C4-2B (cell line): ENCODE measurements around the gene SLC39A8.

Experiments used
- H3K27ac ChIP-seq: fragments of 450-650 bp; 2 replicates; pipeline ENCODE4 v1.5.1; 2017
- ZFX ChIP-seq: fragments of 450-650 bp; IDR thresholded peaks from 2 replicates; pipeline ENCODE4 v1.6.1; 2017
- TF ChIP-seq, protein P1 (sequence below): fragments of 450-650 bp; conservative IDR thresholded peaks from 2 replicates; pipeline ENCODE4 v1.5.1; 2017; ENCODE audit warnings: mild to moderate bottlenecking

Gene SLC39A8

GRCh38 chr4:102339018-102339417 lies 6.3 kb downstream of the SLC39A8 start:
- H3K27ac ChIP-seq, result no peak overlapping the region
- no peak for TF ChIP-seq ZFX
- TF ChIP-seq, protein P1, sequence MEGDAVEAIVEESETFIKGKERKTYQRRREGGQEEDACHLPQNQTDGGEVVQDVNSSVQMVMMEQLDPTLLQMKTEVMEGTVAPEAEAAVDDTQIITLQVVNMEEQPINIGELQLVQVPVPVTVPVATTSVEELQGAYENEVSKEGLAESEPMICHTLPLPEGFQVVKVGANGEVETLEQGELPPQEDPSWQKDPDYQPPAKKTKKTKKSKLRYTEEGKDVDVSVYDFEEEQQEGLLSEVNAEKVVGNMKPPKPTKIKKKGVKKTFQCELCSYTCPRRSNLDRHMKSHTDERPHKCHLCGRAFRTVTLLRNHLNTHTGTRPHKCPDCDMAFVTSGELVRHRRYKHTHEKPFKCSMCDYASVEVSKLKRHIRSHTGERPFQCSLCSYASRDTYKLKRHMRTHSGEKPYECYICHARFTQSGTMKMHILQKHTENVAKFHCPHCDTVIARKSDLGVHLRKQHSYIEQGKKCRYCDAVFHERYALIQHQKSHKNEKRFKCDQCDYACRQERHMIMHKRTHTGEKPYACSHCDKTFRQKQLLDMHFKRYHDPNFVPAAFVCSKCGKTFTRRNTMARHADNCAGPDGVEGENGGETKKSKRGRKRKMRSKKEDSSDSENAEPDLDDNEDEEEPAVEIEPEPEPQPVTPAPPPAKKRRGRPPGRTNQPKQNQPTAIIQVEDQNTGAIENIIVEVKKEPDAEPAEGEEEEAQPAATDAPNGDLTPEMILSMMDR, result no peak

GRCh38 chr4:102338405-102338804 lies 6.9 kb downstream of the SLC39A8 start:
- TF ChIP-seq, protein P1, result no peak
- TF ChIP-seq ZFX, result no peak
- H3K27ac ChIP-seq, result no peak overlapping the region

DNA sequence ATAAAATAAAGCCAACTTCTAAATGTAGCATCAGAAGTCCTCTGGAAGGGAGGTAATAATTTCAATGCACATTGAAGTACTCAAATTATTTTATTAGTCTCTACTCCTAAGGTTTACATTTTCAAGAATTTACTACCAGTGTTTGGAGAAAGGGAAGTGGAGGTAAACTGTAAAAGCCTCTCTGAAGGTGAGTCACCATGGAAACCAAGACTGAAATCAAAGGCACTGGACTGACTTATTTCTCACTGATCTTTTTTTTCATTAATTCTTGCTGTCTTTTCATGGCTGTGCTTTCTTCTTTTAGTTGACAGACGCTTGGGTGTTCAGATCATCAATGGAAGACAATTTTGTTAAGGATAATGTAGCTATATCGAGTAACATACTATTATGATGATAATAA lies 9.7 kb downstream of the SLC39A8 start:
- TF ChIP-seq, protein P1, result no peak
- no peak for TF ChIP-seq ZFX
- H3K27ac ChIP-seq, result no peak overlapping the region

- TF ChIP-seq, protein P1, result no peak
- TF ChIP-seq ZFX, result no peak
- no peak overlapping the region for H3K27ac ChIP-seq
These were observed 10.7 kb downstream of the SLC39A8 start for GRCh38 chr4:102334624-102335023.

DNA sequence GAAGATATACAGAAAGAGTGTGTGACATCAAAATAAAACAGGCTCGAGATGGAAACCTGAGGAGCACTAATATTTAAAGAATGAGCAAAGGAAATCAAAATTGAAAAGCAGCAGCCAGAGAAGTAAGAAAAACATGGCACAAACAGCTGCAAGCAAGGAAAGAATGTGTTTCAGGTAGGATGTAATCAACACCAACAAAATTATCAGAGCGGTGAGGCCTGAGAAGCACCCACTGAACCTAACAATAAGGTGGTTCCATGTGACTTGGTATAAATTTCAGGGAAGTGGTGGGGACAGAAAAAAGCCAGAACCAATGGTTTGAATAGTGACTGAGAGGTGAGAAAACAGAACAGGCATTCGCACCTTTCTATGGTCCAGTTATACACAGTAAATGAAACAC lies 11.5 kb downstream of the SLC39A8 start:
- H3K27ac ChIP-seq, result no peak overlapping the region
- TF ChIP-seq, protein P1, result no peak
- no peak for TF ChIP-seq ZFX

GRCh38 chr4:102328045-102328444 lies 17.2 kb downstream of the SLC39A8 start:
- H3K27ac ChIP-seq, result no peak overlapping the region

GRCh38 chr4:102326951-102327350 lies 18.3 kb downstream of the SLC39A8 start:
- H3K27ac ChIP-seq, result no peak overlapping the region
- no peak for TF ChIP-seq ZFX
- TF ChIP-seq, protein P1, result no peak

More at GRCh38 chr4:102328045-102328444, 17.2 kb downstream of the SLC39A8 start:
- TF ChIP-seq, protein P1, result no peak
- no peak for TF ChIP-seq ZFX
